ENCODE results near the gene AMBP.
"Not testable (repeated sequence)": the region's sequence is repeated elsewhere in the genome, so short reads cannot be mapped to it uniquely, and the experiment has no call there.

Gene AMBP

GRCh38 chr9:114050226-114050568 is 27.9 kb downstream of the AMBP start:
- no peak for DNase-seq

GRCh38 chr9:114049441-114050225 is 28.5 kb downstream of the AMBP start:
- DNase-seq, result no peak

GRCh38 chr9:114048533-114049415 is 29.3 kb downstream of the AMBP start:
- no peak for DNase-seq

- no peak for DNase-seq
These were observed 30.4 kb downstream of the AMBP start for GRCh38 chr9:114047717-114048116.

GRCh38 chr9:114046875-114047274 is 31.2 kb downstream of the AMBP start:
- no peak for DNase-seq

GRCh38 chr9:114046237-114046755 is 31.8 kb downstream of the AMBP start:
- no peak for DNase-seq

GRCh38 chr9:114043660-114044059 is 34.4 kb downstream of the AMBP start:
- not testable (repeated sequence) for DNase-seq

GRCh38 chr9:114039484-114039883 is 38.6 kb downstream of the AMBP start:
- no peak for DNase-seq

GRCh38 chr9:114038724-114039313 is 39.3 kb downstream of the AMBP start:
- DNase-seq, result no peak

- no peak for DNase-seq
These were observed 40.0 kb downstream of the AMBP start for GRCh38 chr9:114037961-114038723.

- DNase-seq, result no peak
These were observed 40.9 kb downstream of the AMBP start for GRCh38 chr9:114037249-114037648.

GRCh38 chr9:114035845-114036801 is 42.0 kb downstream of the AMBP start:
- DNase-seq, result no peak

- DNase-seq, result no peak
These were observed 42.8 kb downstream of the AMBP start for GRCh38 chr9:114035221-114035844.

- DNase-seq, result no peak
These were observed 43.4 kb downstream of the AMBP start for GRCh38 chr9:114034661-114035062.

GRCh38 chr9:114034196-114034595 is 43.9 kb downstream of the AMBP start:
- DNase-seq, result no peak

GRCh38 chr9:114033397-114034103 is 44.5 kb downstream of the AMBP start:
- no peak for DNase-seq

GRCh38 chr9:114031948-114032840 is 45.9 kb downstream of the AMBP start:
- no peak for DNase-seq

- DNase-seq, result no peak
These were observed 47.0 kb downstream of the AMBP start for GRCh38 chr9:114031037-114031630.

GRCh38 chr9:114030364-114030763 is 47.7 kb downstream of the AMBP start:
- DNase-seq, result no peak

All from stimulated activated CD4-positive, alpha-beta T cell treated with anti-CD3 and anti-CD28 coated beads, Interleukin-15, amount 100 ng/mL, for 24 hours (primary cell).